DND-41 (cell line): ENCODE data around the gene KCP.

ENCODE experiments used
- ATAC-seq: fragments of 200-7000 bp; cut with Tn5 transposase; 3 replicates; pipeline ENCODE4 v1.9.1; 2021; ENCODE audit warnings: low read depth; ENCODE audit not compliant: insufficient read depth
- DNase-seq: peaks from one replicate; pipeline ENCODE4 v3.0.0-alpha.2; 2020
- H2AFZ ChIP-seq: 2 replicates; pipeline ENCODE4 v1.6.0; 2012; ENCODE audit warnings: low read depth, low read length
- H3K27ac ChIP-seq: 2 replicates; pipeline ENCODE4 v1.5.1; 2012; ENCODE audit warnings: low read length, inconsistent platforms
- H3K27me3 ChIP-seq: fragments of 200-600 bp; sonication (generic); 2 replicates; pipeline ENCODE4 v1.6.0; 2012; ENCODE audit warnings: low read length, mild to moderate bottlenecking, inconsistent platforms; ENCODE audit not compliant: insufficient read depth, poor library complexity
- H3K36me3 ChIP-seq: 2 replicates; pipeline ENCODE4 v1.5.1; 2012; ENCODE audit warnings: low read length, inconsistent platforms; ENCODE audit not compliant: insufficient read depth
- H3K4me1 ChIP-seq: 2 replicates; pipeline ENCODE4 v1.5.1; 2012; ENCODE audit warnings: mild to moderate bottlenecking, low read length; ENCODE audit not compliant: insufficient read depth
- H3K4me2 ChIP-seq: 2 replicates; pipeline ENCODE4 v1.6.0; 2012; ENCODE audit warnings: mild to moderate bottlenecking, moderate library complexity, low read length, inconsistent platforms; ENCODE audit not compliant: insufficient read depth
- H3K4me3 ChIP-seq, 2 experiments: fragments of 200-600 bp in 1 of 2; shearing (Covaris generic) in 1 of 2; 2 replicates each; pipeline ENCODE4 v1.5.1; 2012 to 2016; ENCODE audit warnings: inconsistent platforms in 2 of 2, low read length in 2 of 2, mild to moderate bottlenecking in 2 of 2, low read depth in 1 of 2, moderate library complexity in 1 of 2
- H3K79me2 ChIP-seq: 2 replicates; pipeline ENCODE4 v1.6.0; 2012; ENCODE audit warnings: low read length, inconsistent platforms; ENCODE audit not compliant: insufficient read depth
- H3K9ac ChIP-seq: 2 replicates; pipeline ENCODE4 v1.6.0; 2012; ENCODE audit warnings: low read depth, mild to moderate bottlenecking, inconsistent platforms, low read length, moderate library complexity
- H3K9me3 ChIP-seq: 2 replicates; pipeline ENCODE4 v1.5.1; 2012; ENCODE audit warnings: low read length, moderate library complexity, mild to moderate bottlenecking, inconsistent platforms; ENCODE audit not compliant: insufficient read depth, severe bottlenecking
- H4K20me1 ChIP-seq: 2 replicates; pipeline ENCODE4 v1.6.0; 2012; ENCODE audit warnings: low read length; ENCODE audit not compliant: insufficient read depth
- CTCF ChIP-seq: IDR thresholded peaks from 2 replicates; pipeline ENCODE4 v1.5.1; 2012; ENCODE audit warnings: borderline replicate concordance, low read length, moderate library complexity, mild to moderate bottlenecking; ENCODE audit not compliant: poor library complexity, severe bottlenecking; ENCODE audit errors: extremely low read depth
- EZH2 ChIP-seq: IDR thresholded peaks from 3 replicates; pipeline ENCODE4 v1.6.1; 2012; ENCODE audit warnings: borderline replicate concordance, low read depth, mild to moderate bottlenecking, moderate library complexity, low read length, inconsistent platforms; ENCODE audit not compliant: severe bottlenecking

The KCP gene

DNA sequence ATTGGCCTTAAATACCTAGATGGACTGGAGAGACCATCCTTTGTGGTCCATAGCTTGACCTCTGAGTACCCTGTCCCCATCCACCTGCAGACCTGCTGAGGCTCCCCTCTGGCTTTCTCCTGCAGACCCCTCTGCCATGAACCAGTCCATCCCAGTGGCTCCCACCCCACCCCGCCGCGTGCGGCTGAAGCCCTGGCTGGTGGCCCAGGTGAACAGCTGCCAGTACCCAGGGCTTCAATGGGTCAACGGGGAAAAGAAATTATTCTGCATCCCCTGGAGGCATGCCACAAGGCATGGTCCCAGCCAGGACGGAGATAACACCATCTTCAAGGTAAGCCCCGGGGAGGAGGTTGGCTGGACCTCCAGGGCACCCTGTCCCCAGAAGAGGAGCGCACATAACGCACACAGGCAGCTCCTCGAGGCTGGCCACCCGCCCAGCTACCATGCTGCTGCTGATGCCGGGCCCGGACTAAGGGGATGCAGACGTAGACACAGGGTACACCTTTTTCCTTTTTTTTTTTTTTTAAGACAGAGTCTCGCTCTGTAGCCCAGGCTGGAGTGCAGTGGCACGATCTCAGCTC is 31.5 kb upstream of the KCP start:
- ATAC-seq (no peak), DNase-seq (no peak)
- H3K36me3 ChIP-seq, result no peaks in the 10 kb centered on the region
- no peaks in the 10 kb centered on the region for H3K4me1 ChIP-seq
- H3K27me3 ChIP-seq, result no peaks in the 10 kb centered on the region
- no peak overlapping the region for H3K9ac ChIP-seq
- H3K9me3 ChIP-seq, result no peaks in the 10 kb centered on the region
- no peak overlapping the region for H3K4me2 ChIP-seq
- no peak for TF ChIP-seq EZH2
- TF ChIP-seq CTCF, result no peak
- H4K20me1 ChIP-seq, result no peaks in the 10 kb centered on the region
- H3K79me2 ChIP-seq, result no peaks in the 10 kb centered on the region
- no peak overlapping the region for H3K27ac ChIP-seq
- no peak overlapping the region for H3K4me3 ChIP-seq
- no peak overlapping the region for H2AFZ ChIP-seq

- Histone ChIP-seq H3K4me3 (no peak overlapping the region), H4K20me1 (no peaks in the 10 kb centered on the region), H3K27me3 (no peaks in the 10 kb centered on the region), H3K79me2 (no peaks in the 10 kb centered on the region), H3K36me3 (no peaks in the 10 kb centered on the region), H3K27ac (no peak overlapping the region), H3K9ac (no peak overlapping the region), H3K4me1 (no peaks in the 10 kb centered on the region), H3K9me3 (no peaks in the 10 kb centered on the region), H3K4me2 (no peak overlapping the region), H2AFZ (no peak overlapping the region)
- ATAC-seq, result no peak
- no peak for DNase-seq
- TF ChIP-seq EZH2, result no peak
These were observed 30.9 kb upstream of the KCP start for GRCh38 chr7:128941323-128941890.

GRCh38 chr7:128940494-128941322 is 30.2 kb upstream of the KCP start:
- DNase-seq (no peak), ATAC-seq (0 out of 3 replicates have a peak, but pooled peaks have one; percentile 36)
- no peaks in the 10 kb centered on the region for H3K4me1 ChIP-seq
- H3K27me3 ChIP-seq, result no peaks in the 10 kb centered on the region
- no peaks in the 10 kb centered on the region for H4K20me1 ChIP-seq
- H3K9ac ChIP-seq, result no peak overlapping the region
- no peaks in the 10 kb centered on the region for H3K79me2 ChIP-seq
- H3K9me3 ChIP-seq, result no peaks in the 10 kb centered on the region
- H3K27ac ChIP-seq, result no peak overlapping the region
- H3K4me3 ChIP-seq, result no peak overlapping the region
- H3K36me3 ChIP-seq, result no peaks in the 10 kb centered on the region
- no peak for TF ChIP-seq CTCF
- H2AFZ ChIP-seq, result no peak overlapping the region
- no peak overlapping the region for H3K4me2 ChIP-seq

- no peaks in the 10 kb centered on the region for H3K27me3 ChIP-seq
- no peak overlapping the region for H3K4me3 ChIP-seq
- DNase-seq (no peak), ATAC-seq (no peak)
- H2AFZ ChIP-seq, result no peak overlapping the region
- H3K4me1 ChIP-seq, result no peaks in the 10 kb centered on the region
- H4K20me1 ChIP-seq, result no peaks in the 10 kb centered on the region
- no peaks in the 10 kb centered on the region for H3K79me2 ChIP-seq
- no peak overlapping the region for H3K4me2 ChIP-seq
- no peak overlapping the region for H3K27ac ChIP-seq
- TF ChIP-seq EZH2 (no peak), CTCF (no peak)
- H3K9ac ChIP-seq, result no peak overlapping the region
- no peaks in the 10 kb centered on the region for H3K36me3 ChIP-seq
- H3K9me3 ChIP-seq, result no peaks in the 10 kb centered on the region
These were observed 29.4 kb upstream of the KCP start for GRCh38 chr7:128939861-128940410.
